Left lung (tissue), 10 donors: ENCODE data around the gene CCS. TPM values are rescaled to one million over a fixed set of nuclear protein-coding genes. Genes with fewer than 3 reads are reported as not detected.

Source experiments
- ATAC-seq: fragments of 200-7000 bp; cut with Tn5 transposase; one replicate; pipeline ENCODE4 v1.9.1; 2020; ENCODE audit warnings: moderate library complexity
- DNase-seq, 4 donors: peaks; one replicate each; pipeline ENCODE4 v3.0.0-alpha.2; 2013 to 2020
- H3K27ac ChIP-seq, 2 donors: fragments of 200-600 bp; sonication (generic) in 1 of 2; one replicate each; pipeline versions ENCODE4 v1.5.0 to v1.8.0; 2020 to 2021
- H3K27me3 ChIP-seq, 2 donors: fragments of 200-600 bp; sonication (generic) in 1 of 2; one replicate each; pipeline versions ENCODE4 v1.5.0 to v1.8.0; 2020 to 2021
- H3K36me3 ChIP-seq, 2 donors: fragments of 200-600 bp; sonication (generic) in 1 of 2; one replicate each; pipeline versions ENCODE4 v1.5.0 to v1.8.0; 2020 to 2021
- H3K4me1 ChIP-seq, 2 donors: fragments of 200-600 bp; one replicate each; pipeline ENCODE4 v1.8.0; 2021
- H3K4me3 ChIP-seq, 2 donors: fragments of 200-600 bp; sonication (generic) in 1 of 2; one replicate each; pipeline versions ENCODE4 v1.5.0 to v1.8.0; 2020 to 2021; ENCODE audit warnings: mild to moderate bottlenecking in 1 of 2
- H3K9me3 ChIP-seq, 2 donors: fragments of 200-600 bp; sonication (generic) in 1 of 2; one replicate each; pipeline versions ENCODE4 v1.5.0 to v1.8.0; 2020 to 2021
- intact Hi-C, 2 donors: fragments of 100-400 bp; cut with DNase I; formaldehyde crosslinking; loops; one replicate each; pipeline versions ENCODE4 v1.11.2 to v1.14.2; 2022
- polyA plus RNA-seq, 6 donors: library from polyadenylated mRNA; unstranded; fragments of 120-200 nt; gene quantifications; one replicate each; pipeline ENCODE4 v1.2.1, GENCODE V29; 2013; ENCODE audit not compliant: insufficient read length in 6 of 6
- total RNA-seq, 2 donors: library from RNA; stranded (reverse); fragmentation: NEBNext Ultra II Directional; extraction: Animal tissue kit (Norgen Biotek cat#: 25700); gene quantifications; one replicate each; pipeline ENCODE4 v1.2.1, GENCODE V29; 2021
- TF ChIP-seq, protein P1 (sequence below), 2 donors: fragments of 200-600 bp; sonication (generic) in 1 of 2; IDR thresholded peaks; one replicate each; pipeline versions ENCODE4 v1.5.0 to v1.8.0; 2021; ENCODE audit warnings: antibody characterized with exemption in 2 of 2
- donor health status: DM: no; HTN: yes; CAD: no.
- donor health status: DM: no; HTN: no; CAD: no.

The CCS gene
- total and polyA plus RNA-seq, 8 donors = 29.0 to 101 (median 82.0) TPM

DNA sequence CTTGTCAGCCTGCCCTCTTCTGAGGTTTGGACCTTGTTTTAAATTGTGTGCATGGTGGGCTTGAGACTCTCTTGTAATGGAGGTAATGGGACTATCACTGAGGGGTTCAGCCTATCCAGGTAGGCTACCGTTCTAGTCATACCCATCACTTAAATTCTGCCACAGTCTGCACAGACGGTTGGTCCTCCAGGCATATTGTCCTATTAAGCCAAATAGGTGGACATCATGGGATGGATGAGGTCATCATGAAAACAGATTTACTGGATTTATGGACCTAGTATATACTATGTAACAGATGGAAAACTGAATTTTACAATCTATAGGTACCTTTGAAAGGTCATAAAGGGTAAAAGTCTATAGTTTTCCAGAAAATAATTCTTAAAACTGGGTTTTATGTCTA is 36.4 kb downstream of the CCS start:
- intact Hi-C loops = no loop called here
- H3K27ac ChIP-seq = no peak overlapping the region
- H3K9me3 ChIP-seq = no peaks in the 10 kb centered on the region
- TF ChIP-seq, protein P1, sequence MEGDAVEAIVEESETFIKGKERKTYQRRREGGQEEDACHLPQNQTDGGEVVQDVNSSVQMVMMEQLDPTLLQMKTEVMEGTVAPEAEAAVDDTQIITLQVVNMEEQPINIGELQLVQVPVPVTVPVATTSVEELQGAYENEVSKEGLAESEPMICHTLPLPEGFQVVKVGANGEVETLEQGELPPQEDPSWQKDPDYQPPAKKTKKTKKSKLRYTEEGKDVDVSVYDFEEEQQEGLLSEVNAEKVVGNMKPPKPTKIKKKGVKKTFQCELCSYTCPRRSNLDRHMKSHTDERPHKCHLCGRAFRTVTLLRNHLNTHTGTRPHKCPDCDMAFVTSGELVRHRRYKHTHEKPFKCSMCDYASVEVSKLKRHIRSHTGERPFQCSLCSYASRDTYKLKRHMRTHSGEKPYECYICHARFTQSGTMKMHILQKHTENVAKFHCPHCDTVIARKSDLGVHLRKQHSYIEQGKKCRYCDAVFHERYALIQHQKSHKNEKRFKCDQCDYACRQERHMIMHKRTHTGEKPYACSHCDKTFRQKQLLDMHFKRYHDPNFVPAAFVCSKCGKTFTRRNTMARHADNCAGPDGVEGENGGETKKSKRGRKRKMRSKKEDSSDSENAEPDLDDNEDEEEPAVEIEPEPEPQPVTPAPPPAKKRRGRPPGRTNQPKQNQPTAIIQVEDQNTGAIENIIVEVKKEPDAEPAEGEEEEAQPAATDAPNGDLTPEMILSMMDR (IDR thresholded peaks at IDR 0.05) = no peak
- H3K4me3 ChIP-seq = no peak overlapping the region
- H3K36me3 ChIP-seq = peaks cover 0 to 91% of the 10 kb centered on the region in 2 donors
- DNase-seq = no peak
- no peak for ATAC-seq
- no peaks in the 10 kb centered on the region for H3K27me3 ChIP-seq
- H3K4me1 ChIP-seq = peaks cover 0 to 15% of the 10 kb centered on the region in 2 donors

DNA sequence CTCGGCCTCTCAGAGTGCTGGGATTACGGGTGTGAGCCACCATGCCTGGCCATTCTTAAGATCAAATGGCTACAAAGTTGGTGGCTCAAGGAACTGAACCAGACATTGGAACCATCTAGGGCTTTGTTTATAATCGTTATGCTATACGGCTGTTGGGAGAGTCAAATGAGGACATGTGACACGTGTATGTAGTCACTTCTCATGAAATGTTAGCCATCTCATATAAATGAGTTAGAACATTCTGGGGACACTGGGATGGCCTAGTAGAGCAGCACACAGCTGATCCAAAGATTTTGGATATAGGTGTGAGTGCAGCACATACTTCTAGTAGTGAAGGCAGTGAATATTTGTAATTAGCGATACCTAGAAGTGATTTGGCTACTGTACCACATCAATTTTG is 38.9 kb downstream of the CCS start:
- Histone ChIP-seq H3K36me3 (peaks cover 0 to 74% of the 10 kb centered on the region in 2 donors), H3K4me1 (peaks cover 0 to 6% of the 10 kb centered on the region in 2 donors), H3K9me3 (no peaks in the 10 kb centered on the region), H3K27me3 (no peaks in the 10 kb centered on the region), H3K4me3 (no peak overlapping the region), H3K27ac (no peak overlapping the region)
- intact Hi-C loops = no loop called here
- ATAC-seq (no peak), DNase-seq (no peak)
- TF ChIP-seq, protein P1 (IDR thresholded peaks at IDR 0.05) = no peak

DNA sequence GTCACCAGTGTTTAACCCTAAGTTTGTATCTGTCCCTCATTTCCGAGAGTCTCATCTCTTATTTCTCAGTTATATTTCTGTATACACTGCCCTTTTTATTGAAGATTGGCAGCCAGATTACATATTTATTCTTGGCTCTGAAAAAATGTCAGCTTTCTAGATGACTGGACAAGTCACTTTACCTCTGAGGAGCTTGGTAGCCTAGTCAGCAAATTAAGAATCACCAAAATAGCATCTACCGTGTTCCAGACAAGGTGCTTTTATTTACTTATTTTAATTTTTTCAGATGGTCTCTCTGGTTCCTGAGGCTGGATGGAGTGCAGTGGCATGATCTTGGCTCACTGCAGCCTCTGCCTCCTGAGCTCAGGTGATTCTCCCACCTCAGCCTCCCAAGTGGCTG is 40.0 kb downstream of the CCS start:
- Histone ChIP-seq H3K4me3 (no peak overlapping the region), H3K27ac (no peak overlapping the region), H3K9me3 (no peaks in the 10 kb centered on the region), H3K27me3 (no peaks in the 10 kb centered on the region), H3K36me3 (peaks cover 0 to 63% of the 10 kb centered on the region in 2 donors), H3K4me1 (peaks cover 0 to 13% of the 10 kb centered on the region in 2 donors)
- DNase-seq (no peak), ATAC-seq (no peak)
- intact Hi-C loops = no loop called here
- TF ChIP-seq, protein P1 (IDR thresholded peaks at IDR 0.05) = no peak

DNA sequence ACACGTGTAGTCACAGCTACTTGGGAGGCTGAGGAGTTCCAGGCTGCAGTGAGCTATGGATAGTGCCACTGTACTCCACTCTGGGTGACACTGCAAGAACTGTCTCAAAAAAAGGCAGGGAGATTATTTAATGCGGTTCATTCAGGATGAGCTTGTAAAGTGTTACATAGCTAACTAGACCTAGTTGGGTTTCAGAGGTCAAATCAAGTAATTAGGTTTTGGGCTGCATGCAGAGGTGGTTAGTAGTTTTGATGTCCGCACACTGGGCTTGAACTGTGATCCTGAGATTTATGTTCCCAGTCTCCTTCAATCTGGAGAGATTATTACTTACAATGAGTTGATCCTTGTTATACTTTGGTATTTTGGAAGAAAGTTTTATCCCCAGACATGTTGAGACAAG is 43.4 kb downstream of the CCS start:
- Histone ChIP-seq H3K27ac (no peak overlapping the region), H3K4me1 (peaks cover 16 to 38% of the 10 kb centered on the region in 2 donors), H3K4me3 (no peak overlapping the region), H3K9me3 (no peaks in the 10 kb centered on the region), H3K36me3 (peaks cover 0 to 47% of the 10 kb centered on the region in 2 donors), H3K27me3 (no peaks in the 10 kb centered on the region)
- ATAC-seq (no peak), DNase-seq (no peak)
- TF ChIP-seq, protein P1 (IDR thresholded peaks at IDR 0.05) = no peak
- intact Hi-C loops = no loop called here

DNA sequence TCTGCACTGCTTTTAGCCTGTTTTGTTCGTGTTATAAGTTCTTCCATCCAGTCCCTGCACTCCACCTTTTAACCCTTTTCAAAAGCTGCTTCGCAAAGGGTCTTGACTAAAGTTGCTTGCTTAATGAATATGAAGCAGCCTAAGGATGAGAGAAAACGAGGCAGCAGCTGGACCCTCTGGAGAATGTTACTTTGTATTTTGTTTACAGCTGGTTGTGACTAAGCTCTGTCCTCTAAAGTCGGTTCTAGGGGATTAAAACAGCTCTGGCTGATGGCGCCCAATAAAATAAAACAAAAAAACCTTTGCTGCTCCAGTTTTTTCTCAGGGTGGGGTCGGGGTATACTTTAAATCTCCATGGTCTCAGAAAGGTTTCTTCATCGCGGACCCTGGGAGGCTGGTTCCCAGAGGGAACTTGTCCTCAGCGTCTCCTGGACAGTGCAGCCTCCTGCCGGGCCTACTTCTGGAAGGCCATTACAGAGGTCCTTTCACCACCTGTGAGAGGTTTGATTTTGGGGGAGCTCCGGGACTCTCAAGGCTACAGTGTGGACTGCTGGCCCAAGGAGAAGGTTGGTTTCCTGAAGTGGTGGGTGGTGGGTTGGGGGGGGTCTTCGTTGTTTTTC is 44.7 kb downstream of the CCS start:
- H3K27ac ChIP-seq = peak overlapping the region; percentile 62 to 88
- peak overlapping the region; percentile 65 to 83 for H3K4me3 ChIP-seq
- peaks cover 28 to 51% of the 10 kb centered on the region in 2 donors for H3K4me1 ChIP-seq
- no peaks in the 10 kb centered on the region for H3K9me3 ChIP-seq
- intact Hi-C loops = no loop called here
- H3K36me3 ChIP-seq = peaks cover 0 to 55% of the 10 kb centered on the region in 2 donors
- no peaks in the 10 kb centered on the region for H3K27me3 ChIP-seq
- DNase-seq = no peak
- peak; percentile 3 for ATAC-seq
- TF ChIP-seq, protein P1 (IDR thresholded peaks at IDR 0.05) = no peak
